GM19372 (cell line): ENCODE results near the gene ADAMTS2.

Experiments
- ATAC-seq: cut with Tn5 transposase; IDR thresholded peaks from one replicate; pipeline ENCODE4 v1.9.1; 2021; ENCODE audit warnings: mild to moderate bottlenecking, low read depth, moderate library complexity; ENCODE audit not compliant: unreplicated experiment

The ADAMTS2 gene

DNA sequence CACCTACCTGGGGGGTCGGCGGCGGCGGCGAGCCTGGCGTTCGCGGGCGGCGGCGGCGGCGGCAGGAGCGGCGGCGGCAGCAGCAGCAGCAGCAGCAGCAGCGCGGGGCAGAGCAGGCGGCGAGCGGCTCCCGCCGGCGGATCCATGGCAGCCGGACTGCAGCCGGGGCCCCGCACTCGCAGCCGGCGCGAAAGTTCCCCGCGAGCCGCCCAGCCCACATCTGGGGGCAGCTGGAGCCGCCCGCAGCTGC is 153 bp downstream of the ADAMTS2 start:
- no peak for ATAC-seq

DNA sequence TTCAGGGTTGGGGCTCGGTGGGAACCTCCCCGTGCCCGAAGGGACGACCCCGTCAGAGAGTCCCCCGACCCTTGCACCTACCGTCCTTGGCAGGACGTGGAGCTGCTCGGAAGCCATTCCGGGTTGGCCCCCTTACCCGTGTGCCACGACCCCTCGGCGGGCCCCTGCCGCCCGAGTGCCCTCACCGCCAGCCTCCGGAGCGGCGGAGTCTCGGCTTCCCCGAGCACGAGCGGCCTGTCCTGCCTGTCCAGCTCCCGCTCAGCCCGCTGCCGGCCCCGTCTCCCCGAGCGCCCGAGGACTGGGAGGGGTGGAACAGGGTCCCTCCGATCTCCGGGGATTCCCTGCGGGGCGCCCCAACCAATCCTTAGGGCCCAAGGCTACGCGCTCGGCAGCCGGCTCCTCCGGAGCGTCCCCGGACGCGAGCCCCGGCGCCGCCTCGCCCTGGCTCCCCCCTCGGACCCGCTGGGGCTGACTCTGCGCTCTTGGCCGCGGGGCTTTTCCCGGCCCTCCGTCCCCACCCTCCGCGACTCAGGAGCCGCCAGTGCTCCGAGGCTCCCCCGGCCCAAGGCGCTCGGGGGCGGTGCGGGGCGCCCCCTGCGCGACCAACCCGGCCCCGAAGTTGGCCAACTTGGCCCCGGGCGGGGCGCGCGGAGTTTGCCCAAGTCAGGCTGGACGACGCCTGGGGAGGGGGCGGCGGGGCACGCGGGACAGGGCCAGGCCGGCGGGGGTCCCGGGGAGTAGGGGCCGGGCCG is 654 bp downstream of the ADAMTS2 start:
- ATAC-seq = no peak

DNA sequence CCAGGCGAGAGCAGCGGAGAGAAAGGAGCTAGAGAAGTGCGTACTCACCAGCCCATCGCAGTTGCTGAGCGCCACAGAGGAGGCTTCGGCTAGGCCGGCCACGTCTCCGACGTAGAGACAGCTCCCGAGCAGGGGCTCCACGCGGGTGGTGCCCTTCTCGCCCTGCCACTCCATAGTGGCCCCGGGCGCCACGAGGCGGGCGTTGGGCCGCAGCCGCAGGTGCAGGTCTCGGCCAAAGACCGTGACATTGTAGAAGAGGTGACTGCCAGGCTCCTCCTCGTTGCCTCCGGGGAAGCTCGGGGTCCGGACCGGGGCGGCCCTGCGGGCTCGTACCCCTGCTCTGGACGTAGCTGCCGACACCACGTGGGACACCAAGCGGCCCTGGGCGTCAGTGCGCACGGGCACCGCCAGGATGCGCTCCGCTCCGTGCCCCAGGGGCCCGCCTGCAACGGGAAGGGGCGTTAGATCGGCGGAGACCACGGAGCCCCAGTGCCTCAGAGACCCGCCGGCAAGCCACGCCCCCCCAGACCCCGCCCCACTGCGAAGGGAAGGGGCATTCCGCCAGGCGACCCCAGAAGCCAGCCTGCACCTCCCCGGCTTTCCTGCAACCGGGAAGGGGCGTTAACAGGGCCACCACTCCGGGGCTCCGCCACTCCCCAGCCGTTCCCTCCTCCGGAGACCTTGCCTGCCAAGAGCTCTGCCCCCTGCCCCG is 1.4 kb downstream of the ADAMTS2 start:
- no peak for ATAC-seq

DNA sequence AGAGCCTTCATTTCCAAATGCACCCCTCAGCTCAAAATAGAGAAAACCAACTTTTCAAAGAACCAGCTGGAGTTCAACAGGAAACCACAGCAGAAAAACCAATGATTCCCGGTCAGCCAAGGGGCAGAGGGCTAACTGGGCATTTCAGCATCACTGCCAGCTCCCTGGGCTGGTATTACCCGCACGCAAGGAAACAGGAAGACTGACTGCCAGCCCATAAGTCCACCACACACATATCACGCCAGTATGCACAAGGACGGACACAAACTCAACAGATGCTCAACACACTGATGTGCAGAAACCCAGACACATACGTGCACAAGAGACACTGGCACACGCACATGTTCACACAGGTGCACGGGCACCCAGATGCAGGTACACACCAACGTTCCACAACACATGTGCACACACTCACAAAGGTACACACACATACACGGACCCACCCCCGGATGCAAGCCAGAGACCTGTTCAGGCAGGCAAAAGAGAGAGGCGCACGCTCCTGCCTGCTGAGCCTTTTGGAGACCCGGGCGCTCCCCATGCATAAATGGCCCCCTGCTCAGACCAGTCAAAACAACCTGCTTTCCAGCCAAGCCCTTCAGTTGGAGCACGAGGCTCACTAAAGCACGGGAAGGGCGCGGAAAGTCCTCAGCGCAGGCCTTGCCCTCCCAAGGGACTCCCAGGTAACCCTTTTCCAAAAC is 2.1 kb downstream of the ADAMTS2 start:
- no peak for ATAC-seq

DNA sequence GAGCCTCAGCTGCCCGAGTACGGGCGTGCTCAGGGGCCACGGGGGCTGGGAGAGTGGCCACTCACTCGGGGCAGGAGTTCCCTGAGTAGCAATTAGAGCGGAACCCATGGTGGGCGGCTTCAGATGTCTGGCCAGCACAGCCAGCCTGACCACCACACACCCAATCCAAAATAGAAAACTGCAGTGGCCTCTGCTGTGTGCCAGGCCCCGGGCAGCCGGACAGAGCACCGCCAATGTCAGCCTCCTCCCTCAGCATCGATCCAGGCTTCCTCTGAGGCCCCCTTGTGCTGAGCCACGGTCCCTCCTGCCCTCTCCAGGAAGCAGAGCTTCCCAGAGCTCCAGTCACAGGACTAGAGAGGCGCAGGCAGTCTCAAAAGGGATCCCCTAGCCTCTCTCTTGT is 2.7 kb downstream of the ADAMTS2 start:
- no peak for ATAC-seq

DNA sequence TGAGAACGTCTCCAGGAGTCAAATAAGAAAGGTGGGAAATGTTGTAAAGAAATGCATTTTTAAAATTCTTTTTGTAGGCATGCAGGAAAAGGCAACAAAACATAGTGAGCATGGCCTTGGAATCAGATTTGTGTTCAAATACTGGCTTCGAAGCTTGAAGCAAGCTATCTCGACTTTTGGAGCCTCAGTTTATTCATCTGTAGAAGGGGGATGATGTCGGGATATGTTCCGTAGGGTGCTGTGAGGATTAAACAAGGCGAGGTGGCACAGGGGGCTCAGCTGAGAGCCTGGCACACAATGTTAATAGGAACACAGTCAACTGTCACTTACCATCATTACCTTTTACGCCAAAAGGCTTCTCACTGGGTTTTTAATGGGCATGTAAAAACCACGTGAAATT is 4.8 kb downstream of the ADAMTS2 start:
- no peak for ATAC-seq

DNA sequence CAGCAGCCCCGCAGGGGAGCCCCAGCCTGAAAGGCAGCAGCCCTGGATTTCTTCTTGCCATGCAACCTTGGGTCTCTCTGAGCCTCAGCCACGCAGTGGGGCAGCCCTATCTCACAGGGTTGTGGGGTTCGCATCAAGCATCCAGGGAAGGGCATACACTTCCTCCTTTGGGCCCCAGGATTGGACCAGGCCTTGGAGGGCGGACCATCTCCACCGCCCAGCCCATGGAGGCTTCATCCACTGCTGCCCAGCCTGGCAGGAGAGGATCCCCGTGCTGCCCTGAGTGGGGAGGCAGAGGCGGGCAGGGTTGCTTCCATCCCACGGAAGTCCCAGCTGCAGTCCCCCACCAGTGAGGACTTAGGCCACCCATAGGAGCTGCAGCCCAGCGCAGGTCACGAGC is 5.3 kb downstream of the ADAMTS2 start:
- no peak for ATAC-seq

DNA sequence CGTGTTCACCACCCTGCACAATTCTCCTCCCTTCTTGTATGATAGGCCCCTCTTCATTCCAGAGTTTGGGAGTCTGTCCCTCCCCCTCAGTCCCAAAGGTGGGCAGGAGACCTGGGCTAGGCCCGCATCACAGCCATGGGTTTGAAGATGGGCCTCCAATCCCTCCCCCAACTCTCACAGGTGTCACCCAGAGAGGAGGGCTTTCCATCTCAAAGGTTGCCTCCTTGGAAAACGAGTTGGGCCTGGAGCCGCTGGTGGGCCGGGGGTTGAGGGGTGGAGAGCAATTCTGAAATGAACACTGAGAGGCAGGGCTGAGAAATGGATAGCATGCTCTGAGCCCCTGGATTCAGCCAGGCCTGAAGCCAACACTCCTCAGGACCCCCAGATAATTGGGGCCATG is 6.2 kb downstream of the ADAMTS2 start:
- ATAC-seq = no peak

DNA sequence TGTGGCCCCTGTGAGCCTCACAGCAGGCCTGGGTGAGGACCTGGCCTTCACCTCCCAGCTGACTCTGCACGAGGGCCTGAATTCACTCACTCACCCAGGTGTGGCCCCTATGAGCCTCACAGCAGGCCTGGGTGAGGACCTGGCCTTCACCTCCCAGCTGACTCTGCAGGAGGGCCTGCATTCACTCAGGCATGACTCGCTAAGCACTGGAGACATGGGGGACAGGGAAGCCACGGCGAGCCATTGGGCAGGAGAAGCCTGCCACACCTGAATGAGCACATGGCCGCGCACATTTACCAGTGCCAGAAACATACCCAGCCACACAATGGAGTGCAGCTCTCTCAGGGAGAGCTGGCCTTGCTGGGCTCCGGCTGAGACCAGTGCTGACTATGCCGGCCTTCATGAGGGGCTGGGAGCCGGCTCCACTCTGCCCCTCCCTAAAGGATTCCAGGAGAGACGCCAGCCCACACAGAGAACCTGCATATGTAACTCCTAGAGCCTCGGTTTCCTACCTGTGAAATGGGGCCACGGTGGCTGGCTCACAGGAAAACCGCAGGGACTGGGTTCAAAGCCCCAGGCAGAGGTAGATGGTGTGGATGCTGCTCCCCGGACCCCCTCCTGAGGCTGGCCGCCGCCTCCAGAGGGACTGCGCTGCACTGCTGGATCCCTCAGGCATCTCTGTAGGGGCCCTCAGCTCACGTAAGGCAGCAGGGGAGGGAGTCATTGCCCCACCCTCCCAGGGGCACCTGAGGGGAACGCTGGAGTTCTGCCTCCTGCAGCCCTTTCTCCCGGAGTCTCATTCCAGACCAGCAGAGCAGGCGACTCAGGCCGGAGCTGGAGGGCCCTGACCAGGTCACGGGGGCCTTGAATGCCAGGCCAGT is 7.2 kb downstream of the ADAMTS2 start:
- no peak for ATAC-seq

DNA sequence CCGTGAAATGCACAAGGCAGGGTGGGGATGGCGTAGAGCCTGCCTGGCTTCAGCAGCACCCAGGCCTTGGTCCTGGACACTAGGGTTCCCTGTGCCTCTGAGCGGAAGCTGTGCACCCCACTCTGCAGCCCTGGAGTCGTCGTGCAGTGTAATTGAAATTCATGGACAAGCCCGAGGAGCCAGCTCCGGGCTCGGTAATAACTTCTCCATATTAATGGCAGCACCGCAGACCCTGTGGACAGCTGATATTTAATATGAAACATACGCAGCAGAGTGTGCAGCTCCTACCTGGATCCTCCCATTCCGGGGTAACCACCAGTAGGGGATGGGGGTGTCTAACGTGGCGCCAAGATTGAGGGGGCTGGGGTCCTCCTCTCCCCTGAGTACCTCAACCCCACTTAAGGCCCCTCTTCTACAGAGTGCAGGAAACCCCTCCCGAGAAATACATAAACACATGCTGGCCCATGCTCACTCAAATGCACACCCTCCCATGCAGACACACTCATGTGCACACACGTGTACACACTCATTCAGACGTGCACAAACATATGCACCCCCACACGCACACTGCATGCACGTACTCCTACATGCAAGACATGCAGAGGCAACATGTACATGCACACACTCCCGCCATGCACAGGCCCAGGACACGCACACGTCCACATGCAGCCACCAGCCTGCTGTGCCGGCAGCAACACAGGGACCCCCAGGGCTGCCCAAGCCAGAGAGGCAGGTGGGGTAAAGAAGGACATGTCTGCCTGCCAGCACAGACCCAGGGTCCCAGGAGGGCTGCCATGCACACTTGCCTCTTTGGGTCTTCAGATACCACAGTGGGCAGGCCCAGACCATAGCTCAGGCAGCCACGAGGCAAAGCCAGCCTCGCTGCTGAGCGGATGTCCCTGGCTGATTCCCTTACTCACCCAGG is 8.1 kb downstream of the ADAMTS2 start:
- ATAC-seq = no peak

DNA sequence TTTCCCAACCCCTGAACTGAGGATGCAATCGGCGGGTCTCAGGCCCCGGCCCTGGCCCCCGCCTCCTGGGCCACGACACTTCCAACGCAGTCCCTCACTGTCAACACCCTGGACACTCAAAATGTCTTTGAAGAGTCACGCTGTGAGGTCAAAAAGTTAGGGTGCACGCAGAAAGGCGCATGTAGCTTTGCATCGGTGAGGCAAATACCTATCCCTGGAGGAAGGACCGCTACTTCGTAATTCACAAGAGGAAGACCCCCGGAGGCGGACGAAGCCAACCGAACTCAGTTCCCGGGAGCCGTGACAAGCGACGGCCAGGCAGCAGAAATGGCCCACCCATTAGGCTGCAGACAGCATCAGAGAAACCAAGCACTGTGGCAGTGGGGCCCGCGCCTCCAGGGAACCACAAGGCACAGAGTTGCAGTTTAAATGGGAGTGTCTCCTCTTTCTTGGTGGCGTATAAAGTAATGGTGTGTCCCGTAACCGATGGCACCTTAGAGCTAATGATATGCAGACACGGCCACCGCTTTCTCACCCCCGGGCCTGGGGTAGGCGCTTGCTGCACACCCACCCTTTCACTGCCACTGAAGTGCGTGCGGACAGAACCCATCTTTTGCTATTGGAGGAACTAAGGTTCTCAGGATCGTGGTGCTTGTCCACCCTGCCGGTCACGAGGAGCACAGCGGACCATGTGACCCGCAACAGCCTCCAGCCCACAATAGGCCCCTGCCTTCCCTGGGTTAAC is 9.0 kb downstream of the ADAMTS2 start:
- ATAC-seq = no peak

DNA sequence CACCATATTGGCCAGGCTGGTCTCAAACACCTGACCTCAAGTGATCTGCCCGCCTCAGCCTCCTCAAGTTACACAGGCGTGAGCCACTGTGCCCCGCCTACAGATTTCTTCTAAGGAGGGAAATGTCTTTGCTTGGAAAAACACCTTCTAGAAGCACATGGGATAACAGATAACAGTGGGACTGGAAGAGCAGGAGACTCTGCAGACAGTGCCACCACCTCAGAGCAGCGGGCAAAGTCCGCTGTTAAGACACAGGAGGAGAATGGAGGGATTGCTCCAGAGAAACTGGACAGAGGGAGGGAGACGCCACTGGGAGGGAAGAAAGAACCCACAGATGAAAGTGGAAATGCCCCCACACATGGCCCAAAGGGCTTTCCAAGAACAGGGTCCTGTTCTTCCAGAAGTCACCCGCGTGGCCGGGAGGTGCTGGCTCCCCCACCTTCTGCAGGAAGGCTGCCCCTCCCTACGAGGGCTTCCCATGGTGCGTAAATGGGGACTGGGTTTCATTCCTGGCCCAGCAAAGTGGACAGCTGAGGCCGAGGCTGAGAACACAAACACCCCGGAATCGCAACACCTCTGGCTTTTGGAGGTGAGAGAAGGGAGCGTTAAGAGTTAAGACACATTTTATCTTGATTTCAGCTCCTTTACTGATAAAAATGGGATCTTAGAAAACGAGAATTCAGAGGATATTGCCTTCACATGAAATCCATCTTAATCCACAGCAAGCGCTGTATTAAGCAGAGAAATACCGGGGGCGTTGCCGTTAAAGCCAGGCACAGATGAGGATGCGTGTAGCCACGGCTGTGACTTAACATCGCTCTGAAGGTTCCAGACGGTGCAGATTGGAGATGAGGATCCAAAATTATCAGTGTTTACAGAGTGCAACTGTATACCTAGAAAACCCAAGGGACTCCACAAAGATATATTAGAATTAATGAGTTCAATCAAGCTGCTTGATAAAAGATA is 11.2 kb downstream of the ADAMTS2 start:
- ATAC-seq = no peak

DNA sequence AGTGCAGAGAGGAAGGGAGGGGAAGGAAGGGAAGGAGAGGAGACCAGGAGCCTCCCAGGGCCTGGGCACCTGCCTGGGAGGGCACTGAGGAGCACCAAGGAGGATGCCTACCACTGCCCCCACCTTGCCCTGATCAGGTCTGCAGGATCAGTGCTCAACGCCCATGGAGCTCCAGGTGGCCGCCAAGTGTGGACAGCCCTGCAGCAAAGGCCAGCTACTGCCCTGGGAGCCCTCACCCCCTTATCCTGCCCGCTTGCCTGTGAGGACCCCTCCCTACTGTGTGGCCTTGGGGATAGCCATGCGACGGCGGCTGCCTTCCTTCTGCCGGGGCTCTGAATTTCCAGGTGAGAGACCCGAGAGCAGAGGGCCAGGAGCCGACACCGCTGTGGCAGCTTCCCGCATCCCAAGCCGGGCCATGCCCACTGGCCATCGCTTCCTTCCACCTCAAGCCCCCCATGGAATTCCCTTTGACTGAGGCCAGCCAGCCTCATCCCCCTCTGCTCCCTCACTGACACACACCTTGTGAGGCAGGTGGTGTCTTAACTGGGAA is 12.4 kb downstream of the ADAMTS2 start:
- ATAC-seq = no peak

DNA sequence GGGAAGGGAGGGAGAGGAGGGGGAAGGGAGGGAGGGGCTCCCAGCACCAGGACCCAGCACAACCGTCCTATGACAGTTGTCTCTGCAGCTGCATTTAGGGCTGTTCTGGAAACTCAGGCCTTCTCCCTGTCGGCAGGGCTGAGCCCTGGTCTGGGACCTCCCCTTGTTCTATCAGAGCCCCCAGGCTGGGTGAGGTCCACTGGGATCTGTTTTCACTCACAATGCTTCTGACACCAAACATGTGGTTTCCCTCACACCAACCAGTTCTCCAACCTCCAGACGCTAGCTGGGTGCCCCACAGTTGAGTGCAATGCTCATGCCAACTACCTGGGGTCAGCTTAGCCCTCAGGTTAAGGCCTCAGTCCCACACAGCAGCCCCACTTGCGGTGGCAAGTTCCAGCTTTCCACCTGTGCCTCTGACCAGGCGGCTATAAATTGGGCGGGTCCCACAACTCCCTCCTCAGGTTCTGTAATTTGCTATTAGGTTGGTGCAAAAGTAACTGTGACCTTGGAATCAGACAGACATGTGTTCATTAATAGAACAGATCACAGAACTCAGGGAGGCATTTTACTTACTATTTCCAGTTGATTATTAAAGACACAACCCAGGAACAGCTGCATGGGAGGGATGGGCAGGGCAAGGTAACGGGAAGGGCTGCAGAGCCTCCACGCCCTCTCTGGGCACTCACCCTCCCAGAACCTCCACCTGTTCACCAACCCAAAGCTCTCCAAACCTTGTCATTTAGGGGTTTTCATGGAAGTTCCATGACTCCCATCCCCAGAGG is 13.5 kb downstream of the ADAMTS2 start:
- no peak for ATAC-seq

DNA sequence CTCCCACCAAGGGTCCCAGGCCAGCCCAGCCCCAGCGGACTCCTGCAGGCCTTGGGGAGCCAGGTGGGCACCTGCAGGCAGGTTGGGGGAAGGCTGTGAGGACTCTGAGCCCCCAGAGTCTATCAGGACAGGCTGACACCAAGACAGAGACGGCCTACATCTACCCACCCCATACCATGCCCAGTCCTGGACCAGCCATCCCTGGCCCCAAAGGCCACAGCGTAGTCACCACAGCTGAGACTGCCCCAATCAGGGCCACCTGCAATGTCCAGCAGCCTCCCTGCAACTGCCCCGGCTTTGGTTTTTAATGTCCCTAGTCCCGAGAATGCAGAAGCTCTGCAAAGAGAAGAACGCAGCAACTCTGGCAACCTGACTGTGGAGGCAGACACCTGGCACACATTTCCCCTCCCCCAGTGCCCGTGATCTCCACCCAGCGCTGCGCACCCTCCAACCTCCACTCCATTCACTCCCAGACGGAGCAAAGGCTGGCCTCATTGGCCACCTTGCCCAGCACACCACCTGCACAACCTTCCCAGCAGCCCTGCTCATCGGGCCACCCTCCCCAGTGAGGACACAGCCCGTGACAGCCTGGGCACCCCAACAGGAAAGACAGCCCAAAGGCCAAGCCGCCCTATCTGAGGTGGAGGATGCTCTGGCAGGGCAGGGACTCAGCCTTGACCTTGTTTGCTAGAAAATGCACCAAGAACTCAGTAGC is 14.9 kb downstream of the ADAMTS2 start:
- no peak for ATAC-seq

DNA sequence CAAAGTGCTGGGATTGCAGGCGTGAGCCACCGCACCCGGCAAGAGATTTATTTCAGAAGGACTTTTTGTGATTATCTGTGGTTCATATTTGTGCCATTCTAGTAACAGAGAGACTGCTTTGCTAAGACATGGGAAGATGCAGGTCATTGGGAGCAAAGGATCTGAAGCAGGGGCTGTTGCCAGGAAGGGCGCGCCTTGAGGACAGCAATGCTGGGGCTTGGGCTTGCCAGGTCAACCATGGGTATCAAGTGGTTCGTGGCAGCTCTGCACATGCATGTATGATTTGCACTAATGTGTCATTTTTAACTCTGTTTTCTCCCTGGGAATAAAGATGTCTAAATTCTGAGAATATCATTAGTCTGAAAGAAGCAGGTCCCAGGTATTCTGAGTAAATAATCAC is 17.0 kb downstream of the ADAMTS2 start:
- no peak for ATAC-seq
